HEK293 (cell line): ENCODE data around the gene DNAL4.

Source experiments
- CTCF ChIA-PET: fragments of 350-600 bp; formaldehyde crosslinking; extraction: SDS; loops from one replicate; lab custom pipeline; 2021; ENCODE audit warnings: antibody characterized with exemption; lab: Yijun Ruan, JAX
- POLR2A ChIA-PET: fragments of 300-600 bp; formaldehyde crosslinking; extraction: SDS; loops from one replicate; lab custom pipeline; 2020; ENCODE audit warnings: antibody characterized with exemption, inconsistent platforms; lab: Yijun Ruan, JAX
- H3K27ac ChIP-seq: fragments of 200-500 bp; sonication (Bioruptor generic); 2 replicates; pipeline ENCODE4 v1.5.1; 2014; ENCODE audit warnings: low read depth, low read length, control low read depth, inconsistent platforms; ENCODE audit errors: extremely low read depth
- H3K36me3 ChIP-seq, 2 experiments: fragments of 200-500 bp in 1 of 2; sonication (Bioruptor generic) in 1 of 2; 1 replicate in 1 of 2; 2 replicates in 1 of 2; pipeline ENCODE4 v1.5.1; 2014 to 2017; ENCODE audit warnings: inconsistent platforms in 2 of 2, low read length in 2 of 2; ENCODE audit not compliant: control insufficient read depth in 2 of 2, insufficient read depth in 1 of 2
- H3K4me1 ChIP-seq: fragments of 200-500 bp; sonication (Bioruptor generic); 2 replicates; pipeline ENCODE4 v1.5.1; 2014; ENCODE audit warnings: mild to moderate bottlenecking, low read length, inconsistent platforms; ENCODE audit not compliant: control insufficient read depth, insufficient read depth
- H3K4me3 ChIP-seq: 2 replicates; pipeline ENCODE4 v1.5.1; 2011; ENCODE audit warnings: low read depth, mild to moderate bottlenecking, control low read depth, low read length, moderate library complexity
- H3K9me3 ChIP-seq: fragments of 200-500 bp; sonication (Bioruptor generic); 2 replicates; pipeline ENCODE4 v1.5.1; 2014; ENCODE audit warnings: low read depth, low read length, inconsistent platforms; ENCODE audit not compliant: control insufficient read depth, insufficient read depth
- BCL11A ChIP-seq: fragments of 450-650 bp; formaldehyde crosslinking; IDR thresholded peaks from 2 replicates; pipeline ENCODE4 v1.5.1; 2016; ENCODE audit warnings: low read depth, missing biosample characterization, missing genetic modification characterization
- BCL6B ChIP-seq: fragments of 450-650 bp; formaldehyde crosslinking; IDR thresholded peaks from 2 replicates; pipeline ENCODE4 v1.5.1; 2017; ENCODE audit warnings: missing biosample characterization, missing genetic modification characterization
- GLI2 ChIP-seq: fragments of 450-650 bp; formaldehyde crosslinking; IDR thresholded peaks from 2 replicates; pipeline ENCODE4; 2017; ENCODE audit warnings: missing biosample characterization, missing genetic modification characterization, low read depth, borderline replicate concordance
- GLIS1 ChIP-seq: fragments of 450-650 bp; formaldehyde crosslinking; IDR thresholded peaks from 2 replicates; pipeline ENCODE4 v1.5.1; 2016; ENCODE audit warnings: missing biosample characterization, missing genetic modification characterization
- GLIS2 ChIP-seq: fragments of 450-650 bp; formaldehyde crosslinking; IDR thresholded peaks from 2 replicates; pipeline ENCODE4 v1.5.1; 2016; ENCODE audit warnings: missing biosample characterization, missing genetic modification characterization
- HOXA7 ChIP-seq: sonication (generic); formaldehyde crosslinking; IDR thresholded peaks from 2 replicates; pipeline ENCODE4 v1.8.1; 2022; ENCODE audit warnings: missing genetic modification reagents, borderline replicate concordance
- IKZF3 ChIP-seq: fragments of 450-650 bp; IDR thresholded peaks from 2 replicates; pipeline ENCODE4 v1.5.0; 2018; ENCODE audit warnings: missing biosample characterization, mild to moderate bottlenecking, missing genetic modification characterization, moderate library complexity
- PATZ1 ChIP-seq: fragments of 450-650 bp; formaldehyde crosslinking; IDR thresholded peaks from 2 replicates; pipeline ENCODE4 v1.5.1; 2016; ENCODE audit warnings: missing biosample characterization, missing genetic modification characterization
- REPIN1 ChIP-seq: fragments of 450-650 bp; formaldehyde crosslinking; IDR thresholded peaks from 2 replicates; pipeline ENCODE4 v1.5.1; 2017; ENCODE audit warnings: missing biosample characterization, missing genetic modification characterization, low read depth
- SP7 ChIP-seq: fragments of 450-650 bp; formaldehyde crosslinking; IDR thresholded peaks from 2 replicates; pipeline ENCODE4 v1.5.1; 2016; ENCODE audit warnings: missing biosample characterization, missing genetic modification characterization
- ZBTB17 ChIP-seq: fragments of 450-650 bp; formaldehyde crosslinking; IDR thresholded peaks from 2 replicates; pipeline ENCODE4 v1.5.1; 2016; ENCODE audit warnings: missing biosample characterization, missing genetic modification characterization
- ZFP41 ChIP-seq: fragments of 450-650 bp; formaldehyde crosslinking; IDR thresholded peaks from 2 replicates; pipeline ENCODE4 v1.5.1; 2016; ENCODE audit warnings: missing biosample characterization, missing genetic modification characterization, borderline replicate concordance
- ZNF132 ChIP-seq: fragments of 450-650 bp; formaldehyde crosslinking; IDR thresholded peaks from 2 replicates; pipeline ENCODE4 v1.5.1; 2017; ENCODE audit warnings: missing biosample characterization, missing genetic modification characterization, borderline replicate concordance
- ZNF19 ChIP-seq: fragments of 450-650 bp; formaldehyde crosslinking; IDR thresholded peaks from 2 replicates; pipeline ENCODE4; 2016; ENCODE audit warnings: missing biosample characterization, missing genetic modification characterization, low read depth
- ZNF335 ChIP-seq: fragments of 450-650 bp; formaldehyde crosslinking; conservative IDR thresholded peaks from 2 replicates; pipeline ENCODE4 v1.5.1; 2016; ENCODE audit warnings: missing biosample characterization, missing genetic modification characterization
- ZNF350 ChIP-seq: fragments of 450-650 bp; formaldehyde crosslinking; IDR thresholded peaks from 2 replicates; pipeline ENCODE4 v1.5.0; 2017; ENCODE audit warnings: missing biosample characterization, mild to moderate bottlenecking, missing genetic modification characterization
- ZNF366 ChIP-seq: fragments of 450-650 bp; formaldehyde crosslinking; conservative IDR thresholded peaks from 2 replicates; pipeline ENCODE4 v1.5.1; 2016; ENCODE audit warnings: missing biosample characterization, missing genetic modification characterization
- ZNF404 ChIP-seq: fragments of 450-650 bp; formaldehyde crosslinking; IDR thresholded peaks from 2 replicates; pipeline ENCODE4 v1.5.1; 2017; ENCODE audit warnings: missing biosample characterization, missing genetic modification characterization
- ZNF544 ChIP-seq: fragments of 450-650 bp; formaldehyde crosslinking; IDR thresholded peaks from 2 replicates; pipeline ENCODE4 v1.5.0; 2017; ENCODE audit warnings: missing biosample characterization, missing genetic modification characterization
- ZNF585B ChIP-seq: fragments of 450-650 bp; formaldehyde crosslinking; IDR thresholded peaks from 2 replicates; pipeline ENCODE4 v1.5.1; 2016; ENCODE audit warnings: missing biosample characterization, missing genetic modification characterization
- ZNF623 ChIP-seq: fragments of 450-650 bp; formaldehyde crosslinking; IDR thresholded peaks from 2 replicates; pipeline ENCODE4 v1.5.1; 2016; ENCODE audit warnings: missing biosample characterization, missing genetic modification characterization
- ZNF658 ChIP-seq: fragments of 450-650 bp; formaldehyde crosslinking; IDR thresholded peaks from 2 replicates; pipeline ENCODE4; 2016; ENCODE audit warnings: missing biosample characterization, missing genetic modification characterization
- ZNF670 ChIP-seq: fragments of 450-650 bp; formaldehyde crosslinking; IDR thresholded peaks from 2 replicates; pipeline ENCODE4 v1.5.1; 2016; ENCODE audit warnings: missing biosample characterization, missing genetic modification characterization, low read depth
- ZNF791 ChIP-seq: fragments of 450-650 bp; formaldehyde crosslinking; IDR thresholded peaks from 2 replicates; pipeline ENCODE4 v1.5.1; 2016; ENCODE audit warnings: missing biosample characterization, missing genetic modification characterization
- TF ChIP-seq, protein P1 (sequence below): fragments of 450-650 bp; formaldehyde crosslinking; IDR thresholded peaks from 2 replicates; pipeline ENCODE4 v1.5.1; 2016; ENCODE audit warnings: missing biosample characterization, missing genetic modification characterization

DNAL4 gene

DNA sequence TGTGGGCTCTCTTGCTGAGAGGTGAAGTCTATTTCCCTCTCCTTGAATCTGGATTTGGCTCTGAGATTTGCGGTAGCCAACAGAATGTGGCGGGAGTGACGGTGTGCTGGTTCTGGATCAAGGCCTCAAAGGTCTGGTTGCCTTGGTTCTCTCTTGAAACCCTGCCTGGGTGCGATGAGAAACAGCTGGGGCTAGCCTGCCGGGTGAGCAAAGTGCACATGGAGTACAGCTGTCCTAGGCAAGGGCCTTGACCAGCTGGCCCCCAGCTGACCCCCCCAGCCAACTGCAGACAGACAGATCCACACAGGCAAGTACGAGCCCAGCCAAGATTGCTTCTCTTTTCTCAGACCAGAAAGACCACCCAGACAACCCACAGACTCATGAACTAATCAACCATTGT, 49.0 kb downstream of the DNAL4 start (continued):
- TF ChIP-seq REPIN1 (tag by site-specific recombination), result no peak

DNA sequence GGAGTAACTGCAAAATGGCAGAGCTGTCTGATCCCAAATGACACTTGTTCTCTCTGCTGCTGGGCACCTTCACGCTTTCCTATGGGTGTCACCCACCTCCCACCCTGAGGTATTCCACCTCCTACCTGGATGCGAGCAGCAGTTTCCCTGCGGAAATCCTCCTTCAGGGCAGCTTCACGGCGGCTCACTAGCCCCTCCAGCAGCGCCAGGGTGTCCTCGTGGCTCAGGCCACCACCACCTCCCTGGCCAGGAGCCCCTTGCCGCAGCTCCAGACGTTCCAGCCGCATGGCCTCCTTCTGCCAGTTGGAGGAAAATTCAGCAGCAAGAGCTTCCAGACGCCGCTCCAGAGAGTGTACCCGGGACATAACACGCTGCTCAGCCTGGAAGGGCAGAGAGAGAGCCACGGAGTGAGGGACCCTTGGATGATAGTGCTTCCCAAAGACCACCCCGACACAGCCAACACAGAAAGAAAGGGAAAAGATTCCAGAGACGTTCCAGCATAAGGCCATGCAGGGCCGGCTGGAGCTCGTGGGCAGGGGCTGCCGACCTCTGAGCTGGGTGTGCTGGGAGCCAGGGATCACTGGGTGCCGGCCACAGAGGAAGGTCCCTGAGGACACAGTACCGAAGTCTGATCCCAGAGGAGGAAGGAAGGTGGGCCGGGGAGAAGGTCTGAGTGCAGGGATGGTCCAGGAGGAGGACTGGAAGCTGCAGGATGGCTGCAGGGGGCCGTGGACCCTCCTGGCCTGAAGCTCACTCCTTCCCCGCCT, 51.6 kb downstream of the DNAL4 start:
- Histone ChIP-seq H3K4me1 (no peaks in the 10 kb centered on the region), H3K27ac (no peak overlapping the region), H3K4me3 (no peak overlapping the region), H3K36me3 (peaks cover 66 to 100% of the 10 kb centered on the region in 2 experiments), H3K9me3 (no peaks in the 10 kb centered on the region)
- POLR2A ChIA-PET, result interaction anchor here (1.2 to 1.6 kb wide), 4 partner anchors 8 to 37 kb away, joined by 3 to 4 read pairs (median 3); partner anchors contain the start of gene GTPBP1
- CTCF ChIA-PET, result interaction anchor here (0.6 to 1.5 kb wide), 5 partner anchors 9 to 127 kb away, joined by 3 to 6 read pairs (median 4); no protein-coding TSS in a partner anchor
- TF ChIP-seq ZNF404 (tag by site-specific recombination), result no peak
- no peak for TF ChIP-seq BCL6B (tag by site-specific recombination)
- no peak for TF ChIP-seq GLIS1 (tag by site-specific recombination)
- no peak for TF ChIP-seq ZNF19
- no peak for TF ChIP-seq ZNF670 (tag by site-specific recombination)
- no peak for TF ChIP-seq GLIS2
- no peak for TF ChIP-seq GLI2
- no peak for TF ChIP-seq SP7 (tag by site-specific recombination)
- no peak for TF ChIP-seq ZNF544

- CTCF ChIA-PET, result interaction anchor here (0.7 to 1.6 kb wide), 4 partner anchors 9 to 25 kb away, joined by 3 to 6 read pairs (median 6); no protein-coding TSS in a partner anchor
- no peaks in the 10 kb centered on the region for H3K9me3 ChIP-seq
- POLR2A ChIA-PET, result interaction anchor here (1.4 kb wide), 1 partner anchor 8 kb away, joined by 4 read pairs; no protein-coding TSS in a partner anchor
- no peaks in the 10 kb centered on the region for H3K4me1 ChIP-seq
- H3K27ac ChIP-seq, result no peak overlapping the region
- TF ChIP-seq ZNF335 (no peak), ZBTB17 (tag by site-specific recombination) (no peak), PATZ1 (tag by site-specific recombination) (no peak), BCL11A (tag by site-specific recombination) (no peak), IKZF3 (tag by site-specific recombination) (no peak), HOXA7 (CRISPR knock-in tag) (no peak), ZNF132 (tag by site-specific recombination) (no peak), ZNF791 (no peak), ZNF623 (tag by site-specific recombination) (no peak), ZNF658 (no peak), ZNF585B (no peak), ZNF350 (no peak), ZNF366 (tag by site-specific recombination) (no peak), ZFP41 (tag by site-specific recombination) (no peak)
- TF ChIP-seq, protein P1, sequence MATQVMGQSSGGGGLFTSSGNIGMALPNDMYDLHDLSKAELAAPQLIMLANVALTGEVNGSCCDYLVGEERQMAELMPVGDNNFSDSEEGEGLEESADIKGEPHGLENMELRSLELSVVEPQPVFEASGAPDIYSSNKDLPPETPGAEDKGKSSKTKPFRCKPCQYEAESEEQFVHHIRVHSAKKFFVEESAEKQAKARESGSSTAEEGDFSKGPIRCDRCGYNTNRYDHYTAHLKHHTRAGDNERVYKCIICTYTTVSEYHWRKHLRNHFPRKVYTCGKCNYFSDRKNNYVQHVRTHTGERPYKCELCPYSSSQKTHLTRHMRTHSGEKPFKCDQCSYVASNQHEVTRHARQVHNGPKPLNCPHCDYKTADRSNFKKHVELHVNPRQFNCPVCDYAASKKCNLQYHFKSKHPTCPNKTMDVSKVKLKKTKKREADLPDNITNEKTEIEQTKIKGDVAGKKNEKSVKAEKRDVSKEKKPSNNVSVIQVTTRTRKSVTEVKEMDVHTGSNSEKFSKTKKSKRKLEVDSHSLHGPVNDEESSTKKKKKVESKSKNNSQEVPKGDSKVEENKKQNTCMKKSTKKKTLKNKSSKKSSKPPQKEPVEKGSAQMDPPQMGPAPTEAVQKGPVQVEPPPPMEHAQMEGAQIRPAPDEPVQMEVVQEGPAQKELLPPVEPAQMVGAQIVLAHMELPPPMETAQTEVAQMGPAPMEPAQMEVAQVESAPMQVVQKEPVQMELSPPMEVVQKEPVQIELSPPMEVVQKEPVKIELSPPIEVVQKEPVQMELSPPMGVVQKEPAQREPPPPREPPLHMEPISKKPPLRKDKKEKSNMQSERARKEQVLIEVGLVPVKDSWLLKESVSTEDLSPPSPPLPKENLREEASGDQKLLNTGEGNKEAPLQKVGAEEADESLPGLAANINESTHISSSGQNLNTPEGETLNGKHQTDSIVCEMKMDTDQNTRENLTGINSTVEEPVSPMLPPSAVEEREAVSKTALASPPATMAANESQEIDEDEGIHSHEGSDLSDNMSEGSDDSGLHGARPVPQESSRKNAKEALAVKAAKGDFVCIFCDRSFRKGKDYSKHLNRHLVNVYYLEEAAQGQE (tag by site-specific recombination), result no peak
- H3K36me3 ChIP-seq, result peaks cover 67 to 100% of the 10 kb centered on the region in 2 experiments
- H3K4me3 ChIP-seq, result no peak overlapping the region
Measured at GRCh38 chr22:38741576-38741975, 52.4 kb downstream of the DNAL4 start.
